GM12878 (cell line): ENCODE results near the gene KLRC2. TPM values are rescaled to one million over a fixed set of nuclear protein-coding genes. Genes with fewer than 3 reads are reported as not detected.

Source experiments
- ATAC-seq: fragments of 200-7000 bp; cut with Tn5 transposase; 3 replicates; pipeline ENCODE4 v1.9.1; 2020; ENCODE audit warnings: mild to moderate bottlenecking, moderate library complexity
- BruUV-seq: library from RNA; stranded (reverse); fragments of 400-500 nt; replicated peaks from 2 replicates; lab custom pipeline; 2021; lab: Mats Ljungman, UMichigan
- CTCF ChIA-PET: fragments of 300-600 bp; sonication (Branson Sonifier 250); formaldehyde crosslinking; extraction: SDS; loops from one replicate; lab custom pipeline; 2021; ENCODE audit warnings: inconsistent platforms; lab: Yijun Ruan, JAX
- POLR2A ChIA-PET: fragments of 350-600 bp; formaldehyde crosslinking; extraction: SDS; loops from one replicate; lab custom pipeline; 2021; ENCODE audit warnings: inconsistent platforms; lab: Charles Lee
- RAD21 ChIA-PET: fragments of 300-600 bp; sonication (Branson Sonifier 250); formaldehyde crosslinking; loops from one replicate; lab custom pipeline; 2023; ENCODE audit warnings: antibody characterized with exemption; ENCODE audit not compliant: unreplicated experiment; lab: Charles Lee
- SMC1A ChIA-PET: fragments of 300-600 bp; sonication (Branson Sonifier 250); formaldehyde crosslinking; loops from one replicate; lab custom pipeline; 2023; ENCODE audit not compliant: unreplicated experiment, uncharacterized antibody; lab: Charles Lee
- DNase-seq: peaks from one replicate; pipeline ENCODE4 v3.0.0-alpha.2; 2011; ENCODE audit warnings: low read depth, low spot score
- FAIRE-seq: peaks from 3 replicates; lab custom pipeline; 2011; peaks lifted over from hg19 to GRCh38; lab: Jason Lieb, UNC
- H2AFZ ChIP-seq: 2 replicates; pipeline ENCODE4 v1.6.0; 2011; ENCODE audit warnings: low read depth, low read length, control low read depth; ENCODE audit not compliant: control insufficient read depth
- H3K27ac ChIP-seq: 2 replicates; pipeline ENCODE4 v1.5.1; 2011; ENCODE audit warnings: control low read depth; ENCODE audit not compliant: control insufficient read depth, insufficient read depth
- H3K27me3 ChIP-seq, 2 experiments: replicated peaks in 1 of 2; 2 replicates each; pipeline versions ENCODE4 v1.6.0 to v1.6.1; 2011; ENCODE audit warnings: low read length in 1 of 2; ENCODE audit not compliant: control insufficient read depth in 2 of 2, insufficient read depth in 2 of 2
- H3K36me3 ChIP-seq, 2 experiments: 2 replicates each; pipeline ENCODE4 v1.5.1; 2011; ENCODE audit warnings: low read length in 1 of 2; ENCODE audit not compliant: control insufficient read depth in 2 of 2, insufficient read depth in 2 of 2
- H3K4me1 ChIP-seq: 2 replicates; pipeline ENCODE4 v1.6.1; 2011; ENCODE audit warnings: mild to moderate bottlenecking, low read length, moderate library complexity, mixed read lengths; ENCODE audit not compliant: control insufficient read depth, insufficient read depth
- H3K4me2 ChIP-seq: 2 replicates; pipeline ENCODE4 v1.6.0; 2011; ENCODE audit warnings: control low read depth; ENCODE audit not compliant: control insufficient read depth, insufficient read depth
- H3K4me3 ChIP-seq: fragments of 200-600 bp; sonication (generic); 2 replicates; pipeline ENCODE4 v1.5.1; 2016
- H3K79me2 ChIP-seq: 2 replicates; pipeline ENCODE4 v1.6.0; 2011; ENCODE audit warnings: low read length; ENCODE audit not compliant: control insufficient read depth, insufficient read depth
- H3K9ac ChIP-seq: 2 replicates; pipeline ENCODE4 v1.8.0; 2011; ENCODE audit warnings: low read length, control low read depth, mixed read lengths; ENCODE audit not compliant: control insufficient read depth, insufficient read depth
- H3K9me3 ChIP-seq: replicated peaks from 3 replicates; pipeline ENCODE4 v1.5.1; 2011; ENCODE audit warnings: mild to moderate bottlenecking, low read length; ENCODE audit not compliant: control insufficient read depth, insufficient read depth
- H4K20me1 ChIP-seq: 2 replicates; pipeline ENCODE4 v1.6.0; 2011; ENCODE audit not compliant: control insufficient read depth, insufficient read depth
- SREBF2 ChIP-seq: IDR thresholded peaks from 2 replicates; pipeline ENCODE4 v1.6.1; 2012; ENCODE audit warnings: mild to moderate bottlenecking, low read length
- WGBS: methylation state at CpG from one replicate; pipeline ENCODE4 v1.1.6; 2016; ENCODE audit warnings: low lambda C conversion rate; ENCODE audit not compliant: insufficient replicate concordance, insufficient coverage; ENCODE audit errors: missing lambda C conversion rate; 5-methylcytosine and 5-hydroxymethylcytosine counted together
- in situ Hi-C: fragments of 300-500 bp; cut with MboI; formaldehyde crosslinking; loops from 9 replicates; pipeline ENCODE4 v1.14.3; 2018; ENCODE audit warnings: mixed read lengths
- intact Hi-C: fragments of 100-400 bp; cut with micrococcal nuclease; formaldehyde crosslinking; loops from one replicate; pipeline ENCODE4 v1.14.2; 2022; ENCODE audit not compliant: unreplicated experiment
- polyA plus RNA-seq, 11 experiments: library from polyadenylated mRNA; depleted of rRNA in 4 of 11; unstranded in 6 of 11; stranded (reverse) in 5 of 11; fragments of >200 nt; fragmentation: Nextera tagmentation in 4 of 11; fragmentation: Illumina TruSeq in 1 of 11; extraction: Ambion mirVana in 4 of 11; extraction: Trizol in 1 of 11; gene quantifications; 1 replicate in 1 of 11; 2 replicates in 10 of 11; pipeline versions ENCODE4 v1.2.1 to v1.2.3, GENCODE V29; 2011 to 2016; ENCODE audit warnings: inconsistent platforms in 2 of 11, missing spikeins in 2 of 11, low read depth in 1 of 11
- total RNA-seq, 4 experiments: library from RNA; depleted of rRNA in 3 of 4; stranded (reverse); fragments of >200 nt in 3 of 4; fragmentation: Illumina TruSeq in 1 of 4; extraction: Trizol in 1 of 4; gene quantifications; 2 replicates each; pipeline versions ENCODE4 v1.2.1 to v1.2.3, GENCODE V29; 2013 to 2021
- TF ChIP-seq, protein P1 (sequence below): fragments of 150-350 bp; IDR thresholded peaks from 2 replicates; pipeline ENCODE4 v1.6.1; 2016; ENCODE audit warnings: low read depth, low read length
- TF ChIP-seq, protein P2 (sequence below): fragments of 450-650 bp; conservative IDR thresholded peaks from 2 replicates; pipeline ENCODE4 v1.6.1; 2017; ENCODE audit warnings: mild to moderate bottlenecking, moderate library complexity
- TF ChIP-seq, protein P3 (sequence below): fragments of 450-650 bp; IDR thresholded peaks from 2 replicates; pipeline ENCODE4 v1.6.1; 2018; ENCODE audit warnings: borderline replicate concordance, mild to moderate bottlenecking; ENCODE audit not compliant: partially characterized antibody

The KLRC2 gene
- total and polyA plus RNA-seq, 10 of the 15 experiments (the other 5 are each of a cell fraction or from before 2014, with no cell fraction given): 0.15 to 0.40 (median 0.20) TPM; not detected in 5

DNA sequence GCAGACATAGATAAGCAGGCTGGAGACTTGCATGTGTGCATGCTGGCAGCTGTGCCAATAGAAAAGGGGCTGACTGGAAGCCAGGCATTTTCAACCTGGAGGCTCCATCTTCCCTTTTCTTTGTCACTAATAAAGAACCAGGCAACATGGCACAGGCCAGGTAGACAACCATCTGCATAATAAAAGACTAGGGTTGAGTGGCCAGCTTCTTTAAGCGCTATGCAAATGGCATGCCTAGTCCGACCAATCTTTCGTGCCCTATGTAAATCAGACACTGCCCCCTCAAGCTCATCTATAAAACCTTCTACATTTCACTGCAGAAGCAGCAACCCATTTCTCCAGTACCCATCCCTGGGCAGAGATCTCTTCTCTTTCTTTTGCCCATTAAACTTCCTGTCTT, 21.9 kb upstream of the KLRC2 start:
- H3K9me3 ChIP-seq: peaks cover 15% of the 10 kb centered on the region
- H3K4me2 ChIP-seq: no peak overlapping the region
- H4K20me1 ChIP-seq: no peaks in the 10 kb centered on the region
- H3K9ac ChIP-seq: no peak overlapping the region
- FAIRE-seq (no peak), DNase-seq (no peak), ATAC-seq (no peak)
- TF ChIP-seq, protein P1, sequence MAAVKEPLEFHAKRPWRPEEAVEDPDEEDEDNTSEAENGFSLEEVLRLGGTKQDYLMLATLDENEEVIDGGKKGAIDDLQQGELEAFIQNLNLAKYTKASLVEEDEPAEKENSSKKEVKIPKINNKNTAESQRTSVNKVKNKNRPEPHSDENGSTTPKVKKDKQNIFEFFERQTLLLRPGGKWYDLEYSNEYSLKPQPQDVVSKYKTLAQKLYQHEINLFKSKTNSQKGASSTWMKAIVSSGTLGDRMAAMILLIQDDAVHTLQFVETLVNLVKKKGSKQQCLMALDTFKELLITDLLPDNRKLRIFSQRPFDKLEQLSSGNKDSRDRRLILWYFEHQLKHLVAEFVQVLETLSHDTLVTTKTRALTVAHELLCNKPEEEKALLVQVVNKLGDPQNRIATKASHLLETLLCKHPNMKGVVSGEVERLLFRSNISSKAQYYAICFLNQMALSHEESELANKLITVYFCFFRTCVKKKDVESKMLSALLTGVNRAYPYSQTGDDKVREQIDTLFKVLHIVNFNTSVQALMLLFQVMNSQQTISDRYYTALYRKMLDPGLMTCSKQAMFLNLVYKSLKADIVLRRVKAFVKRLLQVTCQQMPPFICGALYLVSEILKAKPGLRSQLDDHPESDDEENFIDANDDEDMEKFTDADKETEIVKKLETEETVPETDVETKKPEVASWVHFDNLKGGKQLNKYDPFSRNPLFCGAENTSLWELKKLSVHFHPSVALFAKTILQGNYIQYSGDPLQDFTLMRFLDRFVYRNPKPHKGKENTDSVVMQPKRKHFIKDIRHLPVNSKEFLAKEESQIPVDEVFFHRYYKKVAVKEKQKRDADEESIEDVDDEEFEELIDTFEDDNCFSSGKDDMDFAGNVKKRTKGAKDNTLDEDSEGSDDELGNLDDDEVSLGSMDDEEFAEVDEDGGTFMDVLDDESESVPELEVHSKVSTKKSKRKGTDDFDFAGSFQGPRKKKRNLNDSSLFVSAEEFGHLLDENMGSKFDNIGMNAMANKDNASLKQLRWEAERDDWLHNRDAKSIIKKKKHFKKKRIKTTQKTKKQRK: no peak
- no peak for TF ChIP-seq SREBF2
- TF ChIP-seq, protein P2, sequence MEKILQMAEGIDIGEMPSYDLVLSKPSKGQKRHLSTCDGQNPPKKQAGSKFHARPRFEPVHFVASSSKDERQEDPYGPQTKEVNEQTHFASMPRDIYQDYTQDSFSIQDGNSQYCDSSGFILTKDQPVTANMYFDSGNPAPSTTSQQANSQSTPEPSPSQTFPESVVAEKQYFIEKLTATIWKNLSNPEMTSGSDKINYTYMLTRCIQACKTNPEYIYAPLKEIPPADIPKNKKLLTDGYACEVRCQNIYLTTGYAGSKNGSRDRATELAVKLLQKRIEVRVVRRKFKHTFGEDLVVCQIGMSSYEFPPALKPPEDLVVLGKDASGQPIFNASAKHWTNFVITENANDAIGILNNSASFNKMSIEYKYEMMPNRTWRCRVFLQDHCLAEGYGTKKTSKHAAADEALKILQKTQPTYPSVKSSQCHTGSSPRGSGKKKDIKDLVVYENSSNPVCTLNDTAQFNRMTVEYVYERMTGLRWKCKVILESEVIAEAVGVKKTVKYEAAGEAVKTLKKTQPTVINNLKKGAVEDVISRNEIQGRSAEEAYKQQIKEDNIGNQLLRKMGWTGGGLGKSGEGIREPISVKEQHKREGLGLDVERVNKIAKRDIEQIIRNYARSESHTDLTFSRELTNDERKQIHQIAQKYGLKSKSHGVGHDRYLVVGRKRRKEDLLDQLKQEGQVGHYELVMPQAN: no peak
- TF ChIP-seq, protein P3, sequence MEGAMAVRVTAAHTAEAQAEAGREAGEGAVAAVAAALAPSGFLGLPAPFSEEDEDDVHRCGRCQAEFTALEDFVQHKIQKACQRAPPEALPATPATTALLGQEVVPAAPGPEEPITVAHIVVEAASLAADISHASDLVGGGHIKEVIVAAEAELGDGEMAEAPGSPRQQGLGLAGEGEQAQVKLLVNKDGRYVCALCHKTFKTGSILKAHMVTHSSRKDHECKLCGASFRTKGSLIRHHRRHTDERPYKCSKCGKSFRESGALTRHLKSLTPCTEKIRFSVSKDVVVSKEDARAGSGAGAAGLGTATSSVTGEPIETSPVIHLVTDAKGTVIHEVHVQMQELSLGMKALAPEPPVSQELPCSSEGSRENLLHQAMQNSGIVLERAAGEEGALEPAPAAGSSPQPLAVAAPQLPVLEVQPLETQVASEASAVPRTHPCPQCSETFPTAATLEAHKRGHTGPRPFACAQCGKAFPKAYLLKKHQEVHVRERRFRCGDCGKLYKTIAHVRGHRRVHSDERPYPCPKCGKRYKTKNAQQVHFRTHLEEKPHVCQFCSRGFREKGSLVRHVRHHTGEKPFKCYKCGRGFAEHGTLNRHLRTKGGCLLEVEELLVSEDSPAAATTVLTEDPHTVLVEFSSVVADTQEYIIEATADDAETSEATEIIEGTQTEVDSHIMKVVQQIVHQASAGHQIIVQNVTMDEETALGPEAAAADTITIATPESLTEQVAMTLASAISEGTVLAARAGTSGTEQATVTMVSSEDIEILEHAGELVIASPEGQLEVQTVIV: no peak
- in situ Hi-C loops: no loop called here
- BruUV-seq: no TSS peak
- H3K79me2 ChIP-seq: no peaks in the 10 kb centered on the region
- H2AFZ ChIP-seq: no peak overlapping the region
- SMC1A ChIA-PET: no interaction called here
- no peaks in the 10 kb centered on the region for H3K36me3 ChIP-seq
- POLR2A ChIA-PET: no interaction called here
- intact Hi-C loops: no loop called here
- H3K4me1 ChIP-seq: no peaks in the 10 kb centered on the region
- no peak overlapping the region for H3K27ac ChIP-seq
- WGBS: 63% methylated on average over 3 of the region's 3 CpGs
- no peaks in the 10 kb centered on the region for H3K27me3 ChIP-seq
- RAD21 ChIA-PET: no interaction called here
- H3K4me3 ChIP-seq: no peak overlapping the region
- CTCF ChIA-PET: no interaction called here
